Fibroblast of skin of left quadriceps (primary cell): ENCODE data around the gene ADAM22.
"Not testable (repeated sequence)": the region's sequence is repeated elsewhere in the genome, so short reads cannot be mapped to it uniquely, and the experiment has no call there.

ENCODE experiments used
- DNase-seq, 2 experiments: peaks; one replicate each; pipeline ENCODE4 v3.0.0-alpha.2; 2013; ENCODE audit warnings: low read depth in 2 of 2

Gene ADAM22

DNA sequence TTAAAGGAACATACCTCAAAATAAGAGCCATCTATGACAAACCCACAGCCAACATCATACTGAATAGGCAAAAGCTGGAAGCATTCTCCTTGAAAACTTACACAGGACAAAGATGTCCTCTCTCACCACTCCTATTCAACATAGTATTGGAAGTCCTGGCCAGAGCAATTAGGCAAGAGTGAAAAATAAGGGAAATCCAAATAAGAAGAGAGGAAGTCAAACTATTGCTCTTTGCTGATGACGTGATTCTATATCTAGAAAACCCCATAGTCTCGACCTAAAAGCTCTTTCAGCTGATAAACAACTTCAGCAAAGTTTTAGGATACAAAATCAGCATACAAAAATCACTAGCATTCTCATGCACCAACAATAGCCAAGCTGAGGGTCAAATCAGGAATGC, 225.7 kb downstream of the ADAM22 start:
- not testable (repeated sequence) for DNase-seq

DNA sequence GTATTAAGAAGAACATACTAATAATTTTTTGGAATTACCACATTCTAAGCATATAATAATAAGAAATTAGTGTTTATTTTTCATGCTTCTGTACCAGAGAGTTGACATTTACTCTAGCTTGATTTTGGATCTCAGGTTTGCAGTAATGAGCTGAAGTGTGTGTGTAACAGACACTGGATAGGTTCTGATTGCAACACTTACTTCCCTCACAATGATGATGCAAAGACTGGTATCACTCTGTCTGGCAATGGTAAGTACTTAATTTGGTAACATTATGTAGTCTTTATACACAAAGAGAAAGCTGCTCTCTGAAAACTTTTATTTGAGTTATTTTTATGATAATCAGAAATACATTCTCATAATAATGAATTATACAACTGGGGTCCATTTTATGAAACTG, 231.6 kb downstream of the ADAM22 start:
- DNase-seq = no peak

DNA sequence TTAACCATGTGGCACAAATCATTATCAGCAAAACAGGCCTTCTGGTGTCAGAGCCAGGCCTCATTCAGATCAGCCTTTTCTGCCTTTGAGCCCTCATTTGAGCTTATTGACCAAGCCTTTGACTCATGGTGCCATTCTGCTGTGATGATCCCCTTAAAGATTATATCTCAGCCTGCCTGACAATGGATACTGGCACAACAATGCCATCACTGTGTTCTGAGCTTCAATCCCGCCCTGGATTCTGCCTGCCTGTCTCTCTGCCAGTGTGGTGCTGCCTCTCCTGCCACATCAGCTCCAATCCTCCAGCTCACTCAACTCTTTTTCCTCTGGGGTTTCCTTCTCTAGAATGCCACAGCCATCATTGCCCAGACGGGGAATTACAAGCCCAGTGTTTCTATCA, 233.2 kb downstream of the ADAM22 start:
- DNase-seq = no peak

DNA sequence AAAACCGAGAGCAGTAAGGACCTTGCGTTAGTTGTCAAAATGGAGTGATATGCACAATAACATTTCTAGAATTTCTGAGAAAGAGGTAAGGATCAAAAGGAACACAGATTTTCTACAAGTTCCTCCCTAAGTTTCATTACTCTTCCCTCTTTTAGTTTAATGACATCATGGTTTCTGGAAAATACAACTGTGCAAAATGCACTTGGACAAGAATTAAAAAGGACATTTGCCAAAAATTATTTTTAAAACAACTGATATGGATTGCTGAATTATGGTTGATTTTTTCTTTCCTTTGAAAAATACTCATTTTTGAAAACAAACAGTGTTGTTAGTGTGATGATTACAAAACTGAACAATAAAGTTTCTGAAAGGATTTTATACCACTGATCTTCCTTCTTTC, 233.7 kb downstream of the ADAM22 start:
- DNase-seq = no peak

DNA sequence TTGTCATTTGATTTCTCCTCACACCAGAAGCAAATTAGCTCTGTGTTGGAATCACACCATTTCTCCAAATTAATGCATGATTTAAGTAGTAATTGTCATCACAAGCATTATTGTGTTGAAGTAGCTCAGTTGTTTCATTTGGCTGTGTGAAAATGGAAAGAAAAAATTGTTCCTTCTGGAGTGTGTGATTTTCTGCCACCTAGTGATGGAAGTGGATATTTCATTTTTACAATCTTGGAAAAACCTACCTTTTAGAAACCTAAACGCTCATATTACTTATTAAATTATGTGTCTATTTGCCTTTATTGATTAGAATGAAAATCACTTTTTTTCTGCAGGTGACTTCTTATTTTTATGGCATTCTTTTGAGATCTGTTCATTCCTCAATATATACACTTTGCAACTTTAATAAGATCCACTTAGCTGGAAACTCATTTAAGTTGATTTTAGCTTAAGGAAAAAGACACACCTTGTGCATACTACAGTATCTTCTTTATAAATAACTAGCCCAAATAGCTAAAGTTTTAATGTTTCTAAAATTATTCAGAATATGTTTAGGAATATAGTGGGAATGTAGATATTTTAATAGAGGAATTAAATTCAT, 235.8 kb downstream of the ADAM22 start:
- DNase-seq = no peak

DNA sequence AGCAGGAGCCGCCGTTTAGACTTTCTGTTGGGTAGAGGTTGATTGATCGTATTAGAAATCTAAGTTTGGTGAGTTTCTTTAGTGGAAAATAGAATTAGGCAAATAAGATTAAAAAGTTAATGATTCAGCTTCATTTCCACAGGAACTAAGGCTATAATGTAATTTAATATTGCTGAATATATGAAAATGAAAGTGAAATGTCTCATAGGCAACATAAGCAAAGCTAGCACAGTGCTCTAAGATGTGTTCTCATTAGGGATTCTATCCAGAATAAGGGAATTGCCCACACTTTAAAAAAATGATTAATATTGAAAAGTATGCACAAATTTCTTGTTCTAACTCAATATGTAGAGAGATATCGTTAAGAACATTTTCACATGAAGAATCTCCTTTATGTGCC, 238.8 kb downstream of the ADAM22 start:
- DNase-seq = no peak

DNA sequence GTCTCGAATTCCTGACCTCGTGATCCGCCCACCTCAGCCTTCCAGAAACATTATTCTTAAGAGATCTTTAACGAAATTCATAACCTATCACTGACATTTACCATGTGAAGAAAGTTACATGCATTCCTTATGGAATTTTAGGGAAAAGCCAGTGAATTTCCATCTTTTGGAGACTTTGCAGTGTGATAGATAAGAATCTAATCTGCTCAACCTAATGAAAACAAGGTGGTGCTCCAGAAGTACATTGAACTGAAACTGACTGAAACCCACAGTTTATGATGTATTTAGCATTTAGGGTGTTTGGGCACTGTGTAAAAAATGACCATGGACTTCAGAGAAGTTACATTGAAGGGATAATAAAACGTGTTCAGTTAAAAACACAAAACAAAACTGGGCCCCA, 242.1 kb downstream of the ADAM22 start:
- DNase-seq = no peak

DNA sequence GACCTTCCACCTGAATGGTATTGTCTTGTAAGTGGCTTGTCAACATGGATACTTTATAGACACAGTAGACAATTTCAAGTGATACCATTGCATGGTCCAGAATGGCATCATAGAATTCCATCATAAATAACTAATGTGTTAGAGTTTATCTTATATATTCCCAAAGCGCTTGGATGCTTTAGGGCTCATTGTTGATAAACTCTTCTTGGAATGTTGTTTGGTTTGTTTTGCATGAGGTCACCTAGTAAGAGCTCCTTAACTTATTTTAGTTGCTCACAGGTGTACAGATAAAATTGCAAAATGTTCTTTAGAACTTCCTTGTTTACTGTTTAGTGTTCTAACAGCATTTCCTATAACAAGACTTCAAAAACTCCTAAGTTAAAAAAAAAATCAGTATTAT, 249.0 kb downstream of the ADAM22 start:
- DNase-seq = no peak

DNA sequence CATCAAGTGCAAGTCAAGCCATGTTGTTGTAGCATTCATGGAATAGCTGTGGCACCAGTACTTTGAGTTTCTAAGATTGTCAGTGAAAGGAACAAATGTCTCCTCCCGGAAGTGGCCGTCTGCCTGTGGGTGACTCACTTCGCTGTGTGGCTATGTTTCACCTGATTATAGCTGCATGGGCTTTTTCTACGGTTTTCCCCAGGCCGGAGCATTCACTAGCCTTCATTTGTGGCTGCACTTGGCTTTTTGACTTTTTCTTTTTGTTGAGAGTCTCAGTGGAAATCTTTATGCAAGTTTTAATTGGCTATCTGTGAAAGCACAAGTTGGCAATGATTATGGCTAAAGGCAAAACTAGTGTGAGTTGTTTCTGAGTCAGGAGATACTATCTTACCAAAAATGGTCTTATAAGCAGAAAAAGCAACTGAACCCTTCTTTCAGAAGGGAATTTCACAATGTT, 250.8 kb downstream of the ADAM22 start:
- no peak for DNase-seq

DNA sequence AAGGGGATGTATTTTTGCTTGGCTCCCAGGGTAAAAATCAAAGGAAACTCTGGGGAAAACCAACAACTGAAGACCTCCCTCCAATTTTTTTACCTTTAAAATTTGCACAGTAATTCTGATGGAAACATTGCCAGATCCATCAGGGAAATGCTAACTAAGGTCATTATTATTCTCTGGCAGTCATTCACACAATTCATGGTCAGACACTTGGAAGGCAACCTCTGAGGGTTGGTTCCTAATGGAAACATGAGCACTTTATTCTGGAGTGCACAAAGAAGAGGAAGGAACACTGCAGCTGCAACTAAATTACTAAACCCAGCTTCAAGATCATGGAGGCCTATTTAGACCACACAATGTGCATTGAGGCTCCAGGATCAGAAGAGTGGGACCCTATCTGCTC, 251.6 kb downstream of the ADAM22 start:
- DNase-seq = no peak

DNA sequence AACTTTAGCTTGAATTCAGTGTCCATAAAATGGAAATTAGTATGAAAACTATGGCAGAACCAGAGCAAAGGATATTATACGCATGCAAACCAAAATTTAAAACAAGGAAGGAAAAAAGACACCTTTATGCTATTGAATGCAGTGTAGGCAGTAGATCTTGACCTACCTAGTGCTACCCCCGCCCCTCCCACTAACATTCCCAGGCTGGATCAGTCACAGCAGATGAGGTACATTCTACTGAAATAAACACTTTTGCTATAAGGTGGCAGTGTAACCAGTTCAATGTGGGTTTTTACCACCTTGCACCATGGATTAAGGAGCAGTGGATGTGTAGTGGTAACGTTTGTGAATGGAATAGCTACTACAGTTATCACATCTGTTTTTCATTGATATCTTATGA, 257.9 kb downstream of the ADAM22 start:
- DNase-seq = no peak

DNA sequence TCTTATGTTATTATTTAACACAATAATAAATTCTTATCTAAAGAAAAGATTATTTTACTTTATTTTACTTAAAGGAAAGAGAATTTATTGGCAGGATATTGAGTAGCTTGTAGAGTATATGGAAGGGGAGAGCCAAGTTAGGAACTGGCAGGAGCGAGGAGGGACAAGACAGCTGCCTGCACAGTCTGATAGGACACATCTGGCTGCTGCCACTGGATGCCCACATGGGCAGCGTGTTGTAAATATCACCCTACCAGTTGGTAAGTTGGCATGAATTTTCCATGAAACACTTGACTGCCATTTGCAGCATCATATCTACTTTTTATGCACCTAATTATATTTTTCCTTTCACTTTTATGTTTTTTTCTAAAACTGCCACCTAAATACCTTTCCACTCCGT, 266.2 kb downstream of the ADAM22 start:
- DNase-seq = no peak

DNA sequence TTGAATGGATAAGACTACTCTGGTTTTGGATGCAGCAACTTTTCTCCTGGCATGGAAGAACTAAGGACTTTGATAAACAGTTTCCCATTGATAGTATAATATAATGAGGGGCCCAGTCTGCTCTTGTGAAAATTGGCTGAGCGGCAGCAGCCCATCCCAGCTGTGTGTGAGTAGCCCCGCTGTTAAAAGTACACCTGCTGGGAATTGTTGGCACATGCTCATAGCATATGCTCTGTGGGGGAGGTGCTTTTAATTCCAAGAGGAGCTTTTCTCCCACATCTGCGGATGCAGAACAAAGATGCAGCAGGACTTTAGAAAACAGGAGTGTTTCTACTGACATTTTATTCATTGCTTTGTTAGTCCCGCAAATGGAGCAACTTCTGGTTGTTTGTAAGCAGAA, 266.7 kb downstream of the ADAM22 start:
- no peak for DNase-seq

DNA sequence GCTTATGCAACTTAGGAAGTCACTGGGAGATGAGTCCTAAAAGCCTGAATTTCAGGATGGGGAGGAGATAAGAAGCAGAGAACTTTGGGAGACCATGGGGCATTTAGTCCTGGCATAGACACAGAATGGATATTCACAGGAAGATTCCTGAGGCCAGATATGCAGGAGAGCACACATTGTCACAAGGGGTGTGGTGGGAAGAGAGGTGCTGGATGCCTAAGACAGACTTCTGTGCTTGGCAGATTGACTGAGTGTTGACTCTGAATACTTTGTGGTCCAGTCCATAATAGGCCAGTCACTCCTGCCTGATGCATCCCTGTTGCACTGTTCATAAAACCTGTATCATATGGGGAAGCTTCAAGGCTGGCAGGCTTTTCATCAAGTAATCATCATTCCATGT, 267.3 kb downstream of the ADAM22 start:
- no peak for DNase-seq

DNA sequence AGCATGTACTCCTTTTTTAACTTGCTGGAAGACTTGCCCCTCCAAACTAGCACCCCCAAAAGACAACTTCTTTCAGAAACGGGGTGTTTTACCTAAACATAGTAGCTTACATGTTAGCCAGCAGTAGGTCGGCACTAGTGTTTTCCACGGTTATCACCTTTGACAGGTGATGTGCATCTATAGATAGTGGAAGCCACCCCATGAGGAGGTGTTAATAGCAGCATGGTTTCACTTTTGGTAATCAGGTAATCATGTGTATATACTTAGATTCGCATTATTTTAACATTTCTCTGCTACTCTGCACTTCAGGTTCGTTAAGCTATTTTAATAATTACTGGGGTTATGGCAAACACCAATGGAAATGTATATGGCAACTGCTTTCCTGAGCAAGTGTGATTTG, 268.2 kb downstream of the ADAM22 start:
- DNase-seq = no peak

DNA sequence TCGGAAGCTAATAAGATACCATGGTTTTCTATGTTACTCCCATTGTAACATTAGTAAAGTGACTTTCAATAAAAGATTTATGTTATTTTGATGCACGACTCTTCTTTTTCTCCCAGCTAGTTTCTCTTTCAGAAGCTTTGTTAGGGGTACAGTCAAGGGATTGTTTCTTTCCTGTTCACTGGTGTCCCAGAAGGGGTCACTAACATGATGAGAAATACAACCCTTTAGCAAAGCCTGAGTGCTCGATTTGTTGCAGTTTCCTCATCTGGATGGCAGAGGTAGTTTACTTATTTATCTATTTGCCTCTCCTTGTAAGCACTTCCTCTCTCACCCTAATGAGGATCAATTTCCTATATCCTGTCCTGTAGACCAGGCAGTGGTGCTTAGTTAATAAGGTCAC, 268.7 kb downstream of the ADAM22 start:
- DNase-seq = no peak

DNA sequence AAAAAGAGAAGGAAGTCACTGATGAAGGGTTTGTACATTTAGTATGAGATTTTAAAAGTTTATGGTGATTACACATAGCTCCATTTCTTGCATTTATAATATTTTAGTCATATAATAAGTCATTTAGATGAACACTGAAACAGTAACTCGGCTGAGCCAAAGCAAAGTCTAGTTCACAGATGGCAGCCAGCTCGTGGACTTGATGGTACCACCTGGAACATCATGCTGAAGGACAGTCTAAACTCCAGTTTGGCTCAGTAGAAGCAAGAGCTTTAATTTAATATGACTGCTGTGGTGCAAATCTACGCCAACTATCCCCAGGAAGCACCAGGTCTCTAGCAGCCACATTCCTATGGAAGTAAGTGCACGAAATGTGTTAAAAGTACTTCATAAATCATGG, 269.4 kb downstream of the ADAM22 start:
- no peak for DNase-seq

DNA sequence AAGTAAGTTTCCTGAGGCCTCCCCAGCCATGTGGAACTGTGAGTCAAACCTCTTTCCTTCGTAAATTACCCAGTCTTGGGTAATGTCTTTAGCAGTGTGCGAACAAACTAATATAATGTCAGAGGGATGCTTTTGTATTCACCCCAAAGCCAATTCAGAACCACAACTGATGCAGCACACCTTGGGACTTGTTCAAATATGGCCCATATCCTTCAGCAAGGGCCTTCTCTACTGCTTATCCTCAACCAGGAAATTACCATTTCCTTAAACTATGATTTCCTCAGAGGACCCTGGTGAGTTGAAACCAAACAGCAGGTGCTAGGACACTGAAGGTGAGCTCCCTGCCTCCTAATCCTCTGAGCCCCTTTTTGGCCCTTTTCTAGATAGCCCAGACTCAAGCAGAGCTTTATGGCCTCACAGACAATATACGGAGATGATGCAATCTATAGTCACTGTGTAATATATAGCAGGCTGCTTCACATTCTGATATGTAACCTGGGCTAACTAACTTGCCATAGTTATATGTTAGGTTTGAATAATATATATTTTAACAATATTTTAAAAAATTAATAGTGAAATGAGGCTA, 270.6 kb downstream of the ADAM22 start:
- DNase-seq = no peak

DNA sequence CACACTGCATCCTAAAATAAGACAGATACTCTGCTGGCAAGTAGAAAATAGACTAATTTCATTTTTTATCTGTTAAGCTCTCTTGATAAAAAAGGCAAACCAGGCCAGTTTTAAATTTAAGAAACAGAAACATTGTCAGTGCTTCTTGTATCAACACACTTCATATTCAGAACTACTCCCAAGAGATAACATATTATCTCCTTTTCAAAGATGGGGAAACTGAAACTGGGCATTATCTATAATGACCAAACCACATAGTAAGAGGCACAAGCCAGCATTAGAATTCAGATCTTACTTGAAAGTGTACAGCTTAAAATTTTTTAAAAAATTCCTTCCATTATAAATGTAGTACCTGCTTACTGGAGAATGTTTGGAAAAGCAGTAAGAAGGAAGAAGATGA, 271.1 kb downstream of the ADAM22 start:
- no peak for DNase-seq

DNA sequence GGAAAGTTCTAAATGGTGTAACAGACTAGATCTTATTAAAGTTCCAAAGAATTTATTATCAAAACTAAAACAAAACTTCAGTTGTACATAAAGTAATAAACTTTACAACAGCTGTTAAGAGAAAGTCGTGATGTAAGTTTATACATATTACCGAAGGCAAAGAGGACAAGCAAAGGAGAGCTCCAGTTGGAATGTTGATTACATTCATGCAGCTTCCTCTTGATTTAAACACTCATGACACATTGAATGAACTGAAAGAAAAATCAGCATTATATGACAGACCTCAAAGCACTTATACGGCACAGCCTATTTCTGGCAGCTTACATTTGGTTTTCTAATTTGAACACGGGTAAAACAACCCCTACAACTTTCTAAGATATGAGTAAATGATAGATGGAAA, 272.2 kb downstream of the ADAM22 start:
- DNase-seq = no peak

DNA sequence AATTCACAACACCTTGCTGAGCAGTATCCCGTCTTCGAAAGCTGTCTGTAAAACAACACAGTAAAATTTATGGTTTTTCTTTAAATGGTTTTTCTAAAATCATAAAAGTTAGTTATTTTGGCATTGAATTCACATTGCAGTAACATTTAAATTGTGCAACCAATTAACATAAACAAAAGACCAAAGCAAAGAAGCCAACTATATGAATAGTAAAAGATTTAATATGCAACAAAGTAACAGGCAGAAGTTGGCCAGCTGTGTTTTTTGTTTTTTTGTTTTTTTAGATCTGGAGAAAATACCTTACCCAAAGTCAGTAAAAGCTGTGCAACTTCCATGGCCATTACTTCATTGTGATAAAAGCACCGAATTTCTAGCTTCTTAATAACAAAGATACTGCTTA, 274.5 kb downstream of the ADAM22 start:
- DNase-seq = no peak

DNA sequence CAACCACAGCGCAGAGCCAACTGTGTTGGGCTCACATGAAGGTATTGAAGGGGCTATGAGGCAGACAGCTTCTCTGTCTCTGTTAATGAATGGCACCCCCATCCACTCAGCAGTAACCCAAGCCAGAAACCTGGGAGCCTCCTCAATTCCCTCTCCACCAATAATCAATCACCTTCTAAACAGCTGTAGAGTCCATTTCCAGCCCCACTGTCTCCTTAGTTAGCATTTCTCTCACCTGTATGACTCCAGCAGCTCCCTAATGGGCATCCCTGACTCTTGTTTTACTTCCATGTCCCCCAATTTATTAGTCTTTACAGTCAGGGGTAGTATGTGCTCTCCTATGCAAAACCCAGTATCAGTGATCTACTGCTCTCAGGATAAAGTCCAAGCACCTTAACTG, 278.9 kb downstream of the ADAM22 start:
- DNase-seq = no peak

DNA sequence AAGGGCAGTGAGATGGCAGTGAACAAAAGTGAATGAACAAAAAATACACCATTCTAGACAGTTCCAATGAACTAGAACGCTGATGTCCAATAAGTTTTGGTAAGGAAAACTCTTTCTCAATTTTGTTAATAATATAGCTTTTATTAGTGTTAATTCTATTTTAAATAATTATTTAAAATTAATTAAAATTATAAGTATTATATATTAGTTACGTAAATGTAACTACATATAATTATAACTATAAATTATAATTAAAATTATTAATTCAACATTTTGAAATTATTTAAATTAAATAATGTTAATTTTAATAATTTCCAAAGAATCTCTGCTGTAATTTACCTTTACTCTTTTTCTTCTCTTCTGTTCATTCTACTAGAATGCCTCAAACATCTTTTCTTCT, 280.4 kb downstream of the ADAM22 start:
- DNase-seq = no peak

DNA sequence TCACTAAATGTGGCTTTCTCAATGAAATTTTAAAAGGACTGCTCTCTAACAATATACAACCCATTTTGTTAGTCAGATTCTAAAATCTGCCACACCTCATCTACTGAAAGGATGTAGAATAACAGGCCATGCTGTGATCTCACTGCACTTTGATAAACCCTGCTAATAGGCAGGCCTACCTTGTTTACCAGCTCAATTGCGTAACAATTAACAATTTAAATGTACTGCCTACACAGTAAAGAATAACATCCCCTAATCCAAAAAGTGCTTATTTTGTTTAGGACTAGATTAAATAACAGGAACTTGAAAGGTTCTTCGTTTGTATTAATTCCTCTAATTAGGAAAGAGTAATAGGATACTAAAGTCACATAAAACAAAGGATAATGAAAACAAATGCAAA, 281.2 kb downstream of the ADAM22 start:
- DNase-seq = no peak
